NCI-H2196 treated with DMSO at 0.1 percent for 48 hours (cell line): ENCODE measurements around the gene PTPRD.

Experiments
- DNase-seq: peaks from one replicate; lab custom pipeline; 2025; ENCODE audit not compliant: unreplicated experiment; lab: John Stamatoyannopoulos, UW

Gene PTPRD

DNA sequence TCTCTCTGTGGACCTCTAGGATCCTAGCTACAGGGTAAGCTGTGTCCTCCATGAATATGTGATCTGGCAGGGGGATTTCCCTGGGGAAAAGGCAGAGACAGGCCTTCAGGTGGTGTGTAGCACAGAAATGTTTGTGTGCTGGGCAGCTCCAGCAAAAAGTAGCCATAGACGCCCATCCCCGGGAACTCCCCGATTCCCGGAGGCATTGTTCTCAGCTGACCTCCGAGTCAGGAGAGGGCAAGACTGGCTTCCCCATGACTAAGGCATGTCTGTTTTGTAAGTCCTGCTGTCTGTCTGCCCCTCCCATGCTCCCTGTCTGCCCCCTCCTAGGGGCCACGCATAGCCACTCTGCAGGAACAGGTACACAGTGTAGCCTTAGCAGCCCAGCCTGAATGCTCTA, 834.5 kb downstream of the PTPRD start:
- DNase-seq, result no peak

DNA sequence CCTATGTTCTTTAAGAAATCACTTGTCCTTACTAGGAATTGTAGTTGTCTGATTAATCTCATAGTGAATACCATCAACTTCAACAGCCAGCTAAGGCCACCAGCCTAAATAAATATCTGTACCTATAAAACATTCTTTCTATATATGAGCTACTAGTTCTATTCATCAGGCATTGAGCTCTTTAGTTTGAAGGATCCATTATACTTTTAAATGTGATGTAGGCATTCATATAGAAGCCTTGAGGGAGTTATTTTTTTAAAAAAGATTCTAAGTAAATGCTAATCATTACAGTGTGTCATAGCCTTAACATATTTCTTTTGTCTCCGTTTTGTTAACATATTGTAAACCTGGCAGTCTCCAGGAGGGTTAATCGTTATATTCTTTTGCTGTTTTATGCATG, 838.3 kb downstream of the PTPRD start:
- DNase-seq, result no peak

DNA sequence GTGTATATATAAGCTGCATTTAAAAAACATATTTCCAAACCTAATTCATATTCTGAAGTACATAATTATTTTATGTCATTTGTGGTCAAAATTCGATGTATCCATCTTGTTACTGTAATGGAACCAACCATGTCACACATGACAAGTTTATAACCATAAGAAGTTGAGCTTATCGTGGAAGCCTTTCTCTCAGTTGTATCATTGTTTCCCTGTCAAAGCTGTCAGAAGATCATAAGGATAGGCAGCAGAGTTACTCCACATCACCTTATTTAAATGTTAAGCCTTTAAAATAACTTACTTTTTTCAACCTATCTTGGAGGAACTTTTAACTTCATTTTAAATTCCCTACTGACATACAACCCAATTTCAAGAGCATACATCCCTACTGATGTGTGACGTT, 841.5 kb downstream of the PTPRD start:
- no peak for DNase-seq

DNA sequence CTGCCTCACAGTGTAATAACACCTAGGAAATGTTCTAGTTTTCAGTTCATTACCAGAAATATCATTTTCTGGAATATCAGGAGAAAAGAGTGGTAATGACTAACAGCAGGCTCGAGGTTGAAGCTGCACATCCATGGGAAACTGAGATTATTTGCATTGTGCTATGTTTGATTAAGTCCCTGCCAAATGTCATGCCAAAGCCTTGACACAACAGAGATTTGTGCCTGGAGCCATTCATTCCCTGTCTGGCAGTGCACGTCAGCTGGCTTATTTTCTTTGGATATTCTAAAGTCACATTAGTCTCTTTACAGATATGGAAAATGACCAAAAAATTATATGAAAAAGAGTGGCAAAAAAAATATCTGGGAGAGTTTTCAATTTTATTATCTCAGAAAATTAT, 848.0 kb downstream of the PTPRD start:
- DNase-seq, result no peak

DNA sequence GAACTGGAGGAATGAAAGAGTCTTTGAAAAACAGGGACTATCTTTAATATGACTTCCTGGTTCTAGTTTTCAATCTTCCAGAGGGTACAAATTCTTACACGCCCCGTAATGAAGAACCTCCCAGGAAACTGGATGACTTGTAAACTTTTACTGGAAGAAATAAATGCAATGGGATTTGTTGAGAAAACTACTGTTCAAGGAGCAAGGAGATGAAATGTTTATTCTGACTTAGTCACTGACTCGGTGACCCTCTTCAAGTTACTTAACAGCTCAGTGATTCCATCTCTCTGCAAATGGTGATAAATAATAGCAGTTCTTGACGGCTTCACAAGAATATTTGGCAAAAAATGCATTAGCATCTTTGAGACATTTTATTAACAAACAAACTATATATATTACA, 858.6 kb downstream of the PTPRD start:
- no peak for DNase-seq

DNA sequence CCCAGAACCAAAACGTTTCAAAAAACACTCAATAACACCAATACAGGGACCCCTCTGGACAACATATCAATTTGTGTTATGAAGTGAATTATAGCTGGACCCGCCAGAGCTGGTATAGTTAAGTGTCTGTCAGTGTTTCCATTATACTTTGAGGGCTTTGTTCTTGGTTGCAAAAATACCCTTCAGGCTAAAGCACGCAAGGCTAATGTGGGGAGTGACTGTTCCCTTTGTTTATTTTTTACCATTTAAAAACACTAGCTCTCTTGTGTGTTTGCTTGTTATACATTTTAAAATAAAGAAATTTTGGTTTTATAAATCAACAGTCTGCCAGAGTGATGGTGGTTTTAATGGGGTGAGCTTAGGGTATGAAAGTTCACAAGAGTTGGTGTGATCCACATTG, 859.5 kb downstream of the PTPRD start:
- DNase-seq, result no peak

DNA sequence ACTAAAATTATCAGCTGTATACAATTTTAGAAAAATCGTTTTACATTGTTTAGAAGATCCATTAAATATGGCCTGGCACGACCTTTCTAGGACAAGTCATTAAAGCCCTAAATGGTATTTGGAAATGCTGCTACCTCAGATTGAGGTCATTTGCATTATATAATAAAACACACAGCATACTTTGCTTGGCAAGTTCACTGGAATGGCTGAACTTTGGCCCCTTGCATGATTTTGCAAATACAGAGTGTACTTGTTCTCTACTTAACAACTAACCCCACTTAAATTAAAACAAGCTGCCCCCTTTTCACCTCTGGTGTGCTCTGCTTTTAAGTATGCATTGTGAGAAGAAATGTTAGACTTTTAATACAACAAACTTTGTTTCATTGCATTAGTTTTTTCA, 860.1 kb downstream of the PTPRD start:
- no peak for DNase-seq

DNA sequence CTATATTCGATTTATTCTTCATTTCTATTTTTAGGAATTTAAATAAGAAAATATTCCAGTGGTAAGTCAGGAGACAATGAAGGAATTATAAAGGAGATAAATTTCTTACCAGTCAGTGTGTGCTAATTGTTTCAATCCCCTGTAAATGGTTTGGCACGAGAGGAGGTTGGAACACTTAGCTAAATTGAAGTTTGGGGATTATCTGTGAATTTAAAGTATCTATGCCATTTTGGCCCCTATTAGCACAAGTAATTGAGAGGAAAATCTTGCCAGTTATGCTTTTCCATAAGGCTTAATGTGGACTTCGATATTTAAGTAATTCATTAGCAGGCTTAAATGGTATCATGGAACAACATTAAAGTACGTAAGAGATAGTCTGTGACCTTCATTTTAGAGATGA, 860.8 kb downstream of the PTPRD start:
- no peak for DNase-seq

DNA sequence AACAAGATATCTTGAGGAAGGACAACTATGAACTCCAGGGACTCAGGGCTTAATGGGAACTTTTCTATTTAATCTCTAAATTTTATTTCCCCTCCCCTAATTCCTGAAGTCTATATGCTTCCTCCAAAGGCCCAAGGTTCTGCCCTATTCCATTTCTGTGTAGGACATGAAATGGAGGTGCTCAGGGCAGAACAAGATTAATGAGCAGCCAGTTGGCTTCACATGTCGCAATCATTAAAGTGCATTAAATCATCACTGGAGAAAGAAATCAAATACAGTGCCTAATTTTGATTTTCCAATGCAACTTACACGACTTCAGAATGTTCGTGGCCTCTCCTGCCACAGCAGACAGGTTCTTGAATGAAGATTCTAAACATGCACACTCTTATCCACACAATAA, 862.1 kb downstream of the PTPRD start:
- no peak for DNase-seq

DNA sequence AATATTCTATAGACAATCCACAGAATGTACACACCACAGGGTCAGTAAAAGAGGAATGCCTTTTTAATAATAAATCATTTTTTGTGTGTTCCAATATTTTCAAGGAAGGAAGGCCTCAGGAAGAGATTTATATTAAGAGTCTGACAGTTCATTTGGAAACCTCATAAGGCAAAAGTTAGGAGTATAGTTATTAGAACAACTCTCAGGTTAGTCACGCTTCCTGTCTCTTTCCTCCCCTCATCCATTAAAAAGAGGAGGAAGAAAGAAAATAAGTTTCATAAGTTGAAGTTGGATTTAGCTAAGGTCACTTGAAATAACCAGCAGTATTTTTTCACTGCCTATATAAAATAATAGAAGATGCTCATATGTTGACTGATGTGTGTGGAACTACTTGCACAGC, 863.2 kb downstream of the PTPRD start:
- DNase-seq, result no peak

DNA sequence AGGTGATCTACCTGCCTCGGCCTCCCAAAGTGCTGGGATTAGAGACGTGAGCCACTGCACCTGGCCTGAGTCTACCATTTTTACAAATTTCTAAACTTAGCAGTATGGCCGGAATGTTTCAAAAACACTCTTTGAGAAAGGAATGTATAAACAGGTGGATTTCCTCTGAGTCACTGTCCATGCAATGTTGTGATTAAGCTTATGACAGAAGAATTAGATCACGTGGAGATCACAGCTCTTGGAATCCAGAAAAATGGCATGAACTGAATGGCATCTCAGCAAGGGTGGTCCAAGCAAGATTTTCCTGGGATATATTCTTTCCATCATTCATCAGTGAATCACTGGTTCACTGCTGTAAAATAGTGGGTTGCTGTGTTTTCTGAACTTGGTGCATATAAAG, 865.0 kb downstream of the PTPRD start:
- no peak for DNase-seq

DNA sequence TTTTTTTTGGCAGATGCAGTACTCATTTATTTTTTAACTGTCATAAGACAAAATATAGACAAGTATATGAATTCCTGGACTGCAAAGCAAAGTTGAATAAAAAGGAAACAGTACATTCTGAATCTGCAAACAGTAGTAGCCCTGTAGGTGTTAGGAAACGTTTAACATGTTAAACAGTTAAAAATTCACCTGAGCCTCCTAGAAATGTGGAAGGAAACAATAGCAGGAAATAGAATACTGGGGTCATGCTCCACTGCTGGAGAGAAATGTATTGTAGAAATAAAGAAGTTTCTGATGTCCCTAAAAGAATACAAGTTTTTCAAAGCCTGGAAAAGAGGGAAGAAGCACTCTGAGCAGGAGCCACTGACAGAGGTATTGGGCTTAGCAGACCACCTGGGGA, 866.0 kb downstream of the PTPRD start:
- DNase-seq, result no peak

DNA sequence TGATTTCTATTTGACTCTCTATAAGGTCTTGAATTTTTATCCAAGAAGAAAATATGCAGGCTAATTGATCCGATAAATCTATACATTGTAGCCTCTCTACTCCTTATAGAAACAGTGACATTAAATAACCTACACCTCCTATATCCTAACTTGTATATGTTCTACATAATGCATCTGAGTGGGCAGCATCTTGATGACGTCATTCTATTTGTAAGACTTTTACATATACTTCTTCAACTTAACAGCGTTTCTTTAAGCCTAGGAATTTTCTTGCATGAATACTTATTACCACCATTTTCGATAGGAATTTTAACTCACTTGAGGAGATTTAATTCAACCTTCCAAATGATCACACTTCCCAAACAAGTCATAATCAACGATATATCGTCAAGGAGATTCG, 869.0 kb downstream of the PTPRD start:
- no peak for DNase-seq

DNA sequence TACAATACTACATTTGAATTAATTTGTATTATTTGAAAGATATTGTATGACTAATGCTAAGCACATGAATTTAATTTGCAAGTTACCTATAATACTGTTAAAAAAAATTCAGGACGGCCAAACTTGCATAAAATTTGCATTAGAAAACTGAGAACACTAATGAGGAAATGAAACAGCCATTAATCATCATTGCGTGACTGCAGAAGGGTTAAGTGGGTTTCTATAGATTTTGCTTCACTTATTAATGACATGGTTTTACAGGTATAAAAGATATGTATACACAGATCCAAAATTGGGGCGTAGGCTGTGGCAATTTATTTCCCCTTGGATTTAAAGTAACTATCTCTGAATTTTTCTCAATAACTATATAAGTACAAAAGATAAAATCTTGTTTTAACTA, 882.6 kb downstream of the PTPRD start:
- no peak for DNase-seq

DNA sequence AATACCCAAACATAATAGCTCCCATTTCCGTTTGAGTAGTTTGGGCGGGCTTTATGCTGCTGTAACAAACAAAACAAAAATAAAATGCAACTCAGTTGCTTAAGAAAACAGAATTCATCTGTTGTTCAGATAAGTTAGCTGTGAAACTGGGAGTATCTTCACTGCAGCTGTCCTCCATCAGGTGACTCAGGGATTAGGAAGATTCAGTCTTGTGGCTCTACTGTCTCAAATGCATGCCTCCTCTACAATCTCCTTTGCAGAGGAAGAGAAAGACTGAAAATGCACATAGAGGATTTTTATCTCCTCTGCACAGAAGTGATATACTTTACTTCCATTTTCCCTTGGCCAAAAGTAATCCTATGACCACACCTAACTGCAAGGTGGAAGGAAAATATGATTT, 883.7 kb downstream of the PTPRD start:
- DNase-seq, result no peak

DNA sequence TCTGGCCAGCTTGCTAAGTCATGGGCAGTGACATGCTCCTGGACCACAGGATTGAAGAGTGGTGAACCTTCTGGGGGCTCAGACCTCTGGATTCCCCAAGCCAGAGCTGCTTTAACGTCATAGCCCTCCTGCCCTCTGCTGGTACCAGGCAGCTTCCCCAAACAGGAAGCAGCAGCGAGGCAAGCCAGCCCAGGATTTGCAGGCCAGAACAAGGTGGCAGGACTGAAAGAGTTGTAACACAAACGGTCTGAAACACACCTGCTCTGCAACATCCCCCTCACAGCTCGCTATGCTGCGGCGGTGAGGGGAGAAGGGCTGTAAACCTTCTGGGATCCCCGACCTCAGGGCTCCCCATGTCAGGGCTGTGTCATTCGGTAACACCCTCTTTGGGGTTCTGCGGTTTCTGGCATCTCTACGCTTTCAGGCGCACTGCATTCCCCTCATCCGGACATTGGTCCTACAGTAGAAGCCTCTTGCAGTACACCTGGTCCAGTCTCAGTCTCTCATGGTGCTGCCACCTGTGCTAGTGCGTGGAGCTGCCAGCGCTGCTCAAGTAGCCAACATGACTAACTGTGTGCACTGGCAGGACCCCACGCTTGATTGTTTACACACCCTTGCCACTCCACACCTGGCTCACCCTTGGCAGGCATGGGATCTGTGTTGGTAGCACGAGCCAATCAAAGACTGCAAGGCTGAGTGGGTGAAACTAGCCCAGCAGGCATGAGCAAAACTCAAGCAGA, 893.3 kb downstream of the PTPRD start:
- no peak for DNase-seq

DNA sequence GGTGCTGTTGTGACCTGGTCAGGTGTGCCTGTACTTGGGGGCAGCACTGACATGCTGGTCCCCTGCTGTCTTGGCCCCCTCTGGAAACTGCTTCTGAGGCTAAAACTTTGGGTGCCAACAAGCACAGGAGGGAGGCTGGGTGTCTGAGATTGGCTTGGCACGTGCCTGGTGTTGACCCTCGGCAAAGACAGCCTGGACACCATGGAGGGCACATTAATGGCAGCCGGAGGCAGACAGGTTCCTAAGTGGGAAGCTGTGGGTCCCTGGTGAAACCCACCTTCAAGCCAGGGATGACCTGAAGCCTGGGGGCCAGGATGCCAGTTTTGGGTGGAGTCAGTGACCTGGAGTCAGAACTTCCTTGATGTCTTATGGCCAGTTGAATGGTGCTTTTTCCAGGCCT, 894.1 kb downstream of the PTPRD start:
- no peak for DNase-seq

DNA sequence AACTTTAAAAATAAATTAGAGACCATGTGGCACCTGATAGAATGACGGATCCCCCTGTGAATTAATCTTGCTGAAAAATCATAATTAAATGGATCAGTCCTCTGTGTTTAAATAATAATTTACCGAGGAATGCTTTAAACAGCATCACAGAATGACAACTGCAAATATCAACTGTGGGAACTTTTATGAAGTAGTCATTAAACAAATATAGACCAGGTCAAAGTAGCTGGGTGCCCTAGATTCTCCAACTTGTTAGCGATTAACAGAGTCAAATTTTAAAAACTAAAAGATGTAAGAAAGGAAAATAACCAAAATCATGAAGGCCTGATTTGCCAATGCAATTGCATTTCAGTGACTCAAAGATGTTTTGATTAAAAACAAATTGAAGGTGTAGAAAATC, 933.4 kb downstream of the PTPRD start:
- no peak for DNase-seq

DNA sequence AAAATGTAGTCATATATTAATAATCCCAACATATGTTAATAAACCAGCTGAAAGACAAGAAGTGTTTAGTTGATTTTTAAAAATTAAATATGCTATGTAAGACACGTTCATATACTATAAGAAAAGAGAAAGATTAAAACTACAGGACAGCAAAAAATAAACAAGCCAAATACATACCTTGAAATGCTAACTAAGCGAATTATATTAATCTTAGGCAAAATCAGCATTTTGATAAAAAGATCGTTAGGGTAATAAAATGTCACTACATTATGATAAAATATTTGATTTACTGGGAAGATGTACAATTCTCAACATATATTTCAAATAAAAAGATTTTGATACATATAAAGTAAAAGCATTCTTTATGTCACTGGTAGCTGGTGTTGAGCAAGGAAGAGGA, 938.3 kb downstream of the PTPRD start:
- DNase-seq, result no peak

DNA sequence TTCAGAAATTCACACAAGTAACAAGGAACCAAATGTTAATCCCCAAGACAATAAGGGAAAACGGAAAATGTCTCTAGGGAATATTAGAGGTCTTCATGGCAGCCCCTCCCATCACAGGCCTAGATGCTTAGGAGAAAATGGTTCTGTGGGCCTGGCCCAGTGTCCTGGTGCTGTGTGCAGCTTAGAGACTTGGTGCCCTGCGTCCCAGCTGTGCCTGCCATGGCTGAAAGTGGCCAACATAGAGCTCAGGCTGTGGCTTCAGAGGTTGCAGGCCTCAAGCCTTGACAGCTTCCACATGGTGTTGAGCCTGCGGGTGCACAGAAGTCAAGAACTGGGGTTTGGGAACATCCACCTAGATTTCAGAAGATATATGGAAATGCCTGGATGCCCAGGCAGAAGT, 942.3 kb downstream of the PTPRD start:
- no peak for DNase-seq

DNA sequence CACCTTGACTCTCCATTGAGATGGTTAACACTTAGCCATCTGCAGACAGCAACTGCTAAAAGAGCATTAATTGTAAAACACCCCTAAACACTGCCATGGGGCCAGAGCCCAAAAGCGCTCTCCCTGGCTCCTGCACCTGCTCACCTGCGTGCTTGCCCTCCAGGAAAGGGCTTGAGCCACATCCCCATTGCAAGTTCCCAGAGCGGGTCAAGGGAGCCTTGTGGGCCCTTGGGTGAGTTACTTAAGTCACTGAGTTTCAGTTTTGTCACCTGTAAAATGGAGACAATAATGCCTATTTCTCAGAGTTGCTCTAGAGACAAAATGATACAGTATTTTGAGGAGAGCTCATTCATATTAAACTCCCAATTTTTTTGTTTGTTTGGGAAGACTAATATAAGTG, 967.8 kb downstream of the PTPRD start:
- DNase-seq, result no peak

DNA sequence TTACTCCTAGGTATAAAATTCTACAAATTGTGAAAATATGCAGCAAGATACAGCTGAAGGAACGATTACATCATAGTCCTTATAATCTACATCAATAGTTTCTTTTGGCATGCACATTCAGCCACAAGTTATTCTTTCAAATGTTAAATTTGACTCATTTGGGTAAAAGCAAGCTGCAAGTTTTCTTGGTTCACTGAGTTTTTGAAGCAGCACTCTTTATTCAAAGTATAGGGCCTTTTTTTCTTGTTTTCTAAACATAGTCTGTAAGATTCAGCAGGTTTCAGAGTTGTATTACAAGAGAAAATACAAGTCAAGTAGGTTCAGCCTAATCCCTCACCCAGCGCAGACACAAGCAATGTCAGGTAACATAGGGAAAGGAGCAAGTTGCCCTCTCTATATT, 981.5 kb downstream of the PTPRD start:
- DNase-seq, result no peak

DNA sequence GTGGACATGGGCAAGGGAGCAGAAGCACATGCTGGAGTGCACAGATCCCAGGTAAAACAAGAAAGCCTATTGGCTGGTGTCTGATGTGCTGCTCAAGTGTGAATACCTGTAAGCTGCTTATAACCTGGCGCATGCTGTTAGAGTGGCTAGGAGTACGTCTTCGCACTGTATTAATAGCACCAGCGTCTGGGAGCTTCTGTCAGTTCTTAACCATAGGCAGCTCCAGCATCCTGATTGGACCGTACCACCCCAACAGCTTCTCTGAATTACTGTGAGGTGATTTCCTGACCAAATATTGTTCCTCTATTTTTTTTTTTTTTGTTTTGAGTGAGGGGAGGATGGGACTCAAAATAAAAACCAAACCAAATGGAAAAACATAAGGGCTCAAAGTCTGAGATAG, 987.6 kb downstream of the PTPRD start:
- no peak for DNase-seq

DNA sequence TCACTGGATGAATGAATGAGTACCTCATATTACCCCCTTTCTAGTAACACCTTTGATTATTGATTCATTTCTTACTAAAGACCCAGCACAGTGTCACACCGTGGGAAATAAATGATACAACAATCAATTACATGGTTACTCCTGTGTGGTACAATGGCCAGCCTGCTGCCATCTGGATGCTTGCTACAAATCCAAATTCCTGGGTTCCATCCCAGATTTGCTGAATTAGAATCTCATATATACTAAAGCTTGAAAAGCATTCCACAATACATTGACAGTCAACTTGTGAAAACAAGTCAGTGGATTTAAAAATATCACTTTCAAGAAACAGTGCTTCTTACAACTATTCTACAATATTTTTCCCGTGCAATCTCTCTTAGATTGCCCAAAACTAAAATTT, 989.3 kb downstream of the PTPRD start:
- DNase-seq, result no peak
